ENCODE data around the gene TNFSF12.

- TF ChIP-seq CTCF (IDR thresholded peaks at IDR 0.05; ENCODE audit: low read length) (no peak), EZH2phosphoT487 (IDR thresholded peaks at IDR 0.05; ENCODE audit: low read length) (no peak), EZH2 (optimal IDR thresholded peaks at IDR 0.05; ENCODE audit: low read depth, low read length) (no peak)
Observed at GRCh38 chr17:7528842-7529241, 20.0 kb upstream of the TNFSF12 start.
